ENCODE measurements around the gene BRD9.
"Not testable (repeated sequence)": the region's sequence is repeated elsewhere in the genome, so short reads cannot be mapped to it uniquely, and the experiment has no call there.

The BRD9 gene

DNA sequence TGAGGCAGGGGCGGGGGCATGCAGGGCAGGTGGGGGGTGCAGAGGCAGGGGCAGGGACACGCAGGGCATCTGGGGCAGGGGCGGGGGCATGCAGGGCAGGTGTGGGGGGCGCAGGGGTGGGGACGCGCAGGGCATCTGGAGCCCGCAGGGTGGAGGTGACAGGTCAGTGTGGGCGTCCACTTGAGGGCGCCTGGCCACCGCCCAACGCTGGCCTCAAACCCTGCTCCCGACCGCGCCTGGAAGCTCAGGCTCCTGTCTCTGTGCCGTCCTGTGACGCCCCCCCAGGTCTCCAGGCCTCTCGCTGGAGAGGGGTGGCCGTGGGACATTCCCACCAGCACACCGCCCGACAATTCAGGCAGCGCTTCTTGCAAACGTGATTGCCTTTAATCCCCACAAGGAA is 48.7 kb downstream of the BRD9 start:
- not testable (repeated sequence) for DNase-seq

DNA sequence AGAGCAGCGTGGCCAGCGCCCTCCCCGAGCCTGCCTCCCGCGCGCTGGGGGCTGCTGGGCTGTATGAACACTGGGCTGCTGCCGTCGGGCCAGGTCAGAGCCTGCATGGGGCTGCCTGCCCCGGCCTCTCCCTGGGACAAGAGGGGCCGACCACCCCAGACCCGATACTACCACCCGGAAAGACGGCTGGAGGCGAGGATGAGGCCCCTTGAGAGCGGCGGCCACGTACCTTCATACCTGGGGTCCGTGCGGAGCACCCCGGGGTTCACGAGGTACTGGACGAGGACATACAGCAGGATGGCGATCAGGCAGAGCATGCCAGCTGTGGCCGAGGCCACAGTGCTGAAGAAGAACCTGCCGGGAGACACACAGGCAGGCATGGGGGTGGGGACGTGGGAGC is 49.2 kb downstream of the BRD9 start:
- not testable (repeated sequence) for DNase-seq

DNA sequence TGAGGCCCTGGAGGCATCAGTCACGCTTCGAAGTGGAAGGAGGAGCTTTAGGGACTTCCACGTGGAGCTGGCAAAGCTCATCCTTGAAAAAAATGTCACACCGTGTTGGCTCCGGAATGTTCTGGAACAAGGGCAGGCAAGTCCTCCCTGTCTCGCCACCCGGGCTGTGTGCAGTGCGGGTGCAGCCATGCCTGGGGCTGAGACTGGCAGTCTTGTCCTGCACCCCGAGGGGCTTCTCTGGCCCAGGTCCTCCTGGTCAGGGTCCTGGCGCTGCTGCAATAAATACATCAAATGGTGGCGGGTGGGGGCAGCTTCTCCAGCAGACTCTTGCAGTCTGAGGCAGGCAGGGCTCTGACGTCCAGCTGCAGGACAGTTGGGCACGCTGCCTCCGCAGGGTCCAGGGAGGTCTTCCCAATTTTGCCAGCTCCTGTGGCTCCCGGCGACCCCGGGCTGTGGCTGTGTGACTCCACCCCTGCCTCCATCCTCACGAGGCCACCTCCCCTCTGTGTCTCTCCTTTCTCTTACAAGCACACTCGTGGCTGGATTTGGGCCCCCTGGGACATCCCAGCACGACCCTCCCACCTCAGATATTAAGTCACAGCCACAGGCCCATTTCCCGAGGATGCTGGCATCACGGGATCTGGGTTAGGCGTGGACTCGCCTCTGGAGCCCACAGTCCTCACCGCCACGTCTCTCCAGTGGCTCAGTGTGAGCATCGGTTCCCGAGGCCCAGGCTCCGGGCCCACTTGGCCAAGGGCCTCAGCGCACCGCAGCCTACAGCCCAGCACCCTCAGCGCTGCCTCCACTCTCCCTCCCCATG is 50.0 kb downstream of the BRD9 start:
- not testable (repeated sequence) for DNase-seq

DNA sequence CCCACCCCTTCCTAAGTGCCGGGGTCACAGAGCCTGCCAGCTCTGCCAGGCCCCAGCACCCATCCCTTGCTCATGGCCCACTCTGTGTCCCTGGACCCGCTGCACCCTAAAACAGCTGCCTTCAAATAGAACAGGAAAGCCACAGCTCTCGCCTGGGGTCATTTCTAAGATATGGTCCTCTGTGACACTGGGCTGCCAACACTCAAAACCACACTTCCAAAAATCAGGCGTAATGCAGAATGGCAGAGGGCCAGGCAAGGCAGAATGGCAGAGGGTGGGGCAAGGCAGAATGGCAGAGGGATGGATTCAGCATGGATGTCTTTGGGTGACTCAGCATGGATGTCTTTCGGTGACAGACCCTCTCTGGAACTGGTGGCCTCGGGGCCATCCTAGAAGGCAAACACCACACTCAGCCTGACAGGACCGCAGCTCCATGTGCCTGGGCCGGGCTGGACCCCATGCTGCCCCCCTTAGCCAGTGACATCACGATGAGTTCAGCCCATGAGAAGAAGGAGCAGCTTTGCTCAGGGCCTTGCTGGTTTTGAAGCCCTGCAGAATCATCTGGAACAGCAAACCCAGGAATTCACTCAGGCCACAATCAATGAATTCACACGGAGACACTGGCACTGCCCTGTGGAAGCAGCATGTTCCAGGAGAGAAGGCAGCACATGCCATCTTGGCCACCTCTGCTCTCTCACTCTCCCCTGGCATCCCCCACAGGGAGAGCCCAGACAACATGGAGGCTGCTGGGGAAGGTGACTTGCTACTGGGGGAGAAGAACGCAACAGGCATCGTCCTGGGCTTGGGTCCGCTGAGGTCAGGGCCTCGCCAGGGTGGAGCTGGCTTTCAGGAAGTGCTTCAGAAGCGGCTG is 50.8 kb downstream of the BRD9 start:
- DNase-seq, result not testable (repeated sequence)

DNA sequence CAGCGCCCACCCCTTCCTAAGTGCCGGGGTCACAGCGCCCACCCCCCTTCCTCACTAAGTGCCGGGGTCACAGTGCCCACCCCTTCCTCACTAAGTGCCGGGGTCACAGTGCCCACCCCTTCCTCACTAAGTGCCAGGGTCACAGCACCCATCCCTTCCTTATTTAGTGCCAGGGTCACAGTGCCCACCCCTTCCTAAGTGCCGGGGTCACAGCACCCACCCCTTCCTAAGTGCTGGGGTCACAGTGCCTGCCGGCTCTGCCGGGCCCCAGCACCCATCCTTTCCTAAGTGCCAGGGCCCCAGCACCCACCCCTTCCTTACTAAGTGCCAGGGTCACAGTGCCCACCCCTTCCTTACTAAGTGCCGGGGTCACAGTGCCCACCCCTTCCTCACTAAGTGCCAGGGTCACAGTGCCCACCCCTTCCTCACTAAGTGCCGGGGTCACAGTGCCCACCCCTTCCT is 51.6 kb downstream of the BRD9 start:
- not testable (repeated sequence) for DNase-seq

DNA sequence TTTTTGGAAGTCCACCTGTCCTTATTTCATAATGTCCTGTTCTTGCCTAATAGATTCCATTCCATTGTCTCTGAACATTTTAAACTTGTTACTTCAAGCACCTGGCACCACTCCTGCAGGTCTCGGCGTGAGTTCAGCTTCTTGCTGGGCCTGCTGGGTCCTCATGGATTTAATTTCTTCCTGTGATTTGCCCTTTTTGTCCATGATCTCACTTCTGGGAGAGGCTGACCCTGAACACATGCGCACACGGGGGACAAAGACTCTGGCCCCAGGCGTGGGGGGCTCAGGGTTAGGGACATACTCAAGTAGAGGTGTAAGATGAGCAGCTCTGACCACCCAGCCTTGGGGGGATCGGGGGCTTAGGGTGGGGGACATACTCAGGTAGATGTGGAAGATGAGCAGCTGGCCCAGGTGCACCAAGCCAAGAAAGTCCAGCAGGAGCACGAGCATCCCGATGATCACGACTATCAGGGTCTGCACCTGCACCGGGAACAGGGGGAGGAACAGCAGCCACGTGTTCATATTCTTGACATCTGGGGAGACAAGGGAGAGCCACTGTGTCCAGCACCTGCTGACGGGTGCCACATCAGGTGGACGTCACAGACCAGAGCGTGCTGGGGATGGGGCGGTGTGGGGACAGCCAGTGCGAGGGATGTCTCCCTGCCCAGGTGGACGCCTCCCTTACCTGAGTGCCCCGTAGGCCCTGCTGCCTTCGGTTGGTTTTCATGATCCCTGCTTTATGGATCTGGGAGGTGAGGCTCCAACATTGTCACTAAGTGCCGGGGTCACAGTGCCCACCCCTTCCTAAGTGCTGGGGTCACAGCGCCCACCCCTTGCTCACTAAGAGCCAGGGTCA is 52.3 kb downstream of the BRD9 start:
- not testable (repeated sequence) for DNase-seq

DNA sequence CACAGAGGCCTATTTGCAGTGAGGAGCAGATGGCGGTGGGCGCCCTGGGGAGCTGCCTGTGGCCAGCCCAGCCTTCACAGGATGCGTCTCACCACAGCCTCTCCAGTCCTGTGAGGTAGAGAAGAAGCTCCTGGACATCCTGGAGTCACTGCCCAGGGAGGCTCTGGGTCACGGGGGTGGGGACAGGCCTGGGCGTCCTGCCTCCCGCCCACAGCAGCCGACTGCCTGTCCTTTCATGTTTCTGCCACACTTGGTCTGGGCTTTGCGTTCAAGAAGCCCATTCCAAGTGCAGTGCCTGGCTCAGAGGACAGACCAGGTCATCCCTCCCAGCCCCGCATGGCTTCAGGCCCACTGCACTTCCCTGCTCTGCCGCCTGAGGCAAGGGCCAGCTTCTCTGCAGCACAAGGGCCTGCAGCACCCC is 54.2 kb downstream of the BRD9 start:
- DNase-seq, result not testable (repeated sequence)

DNA sequence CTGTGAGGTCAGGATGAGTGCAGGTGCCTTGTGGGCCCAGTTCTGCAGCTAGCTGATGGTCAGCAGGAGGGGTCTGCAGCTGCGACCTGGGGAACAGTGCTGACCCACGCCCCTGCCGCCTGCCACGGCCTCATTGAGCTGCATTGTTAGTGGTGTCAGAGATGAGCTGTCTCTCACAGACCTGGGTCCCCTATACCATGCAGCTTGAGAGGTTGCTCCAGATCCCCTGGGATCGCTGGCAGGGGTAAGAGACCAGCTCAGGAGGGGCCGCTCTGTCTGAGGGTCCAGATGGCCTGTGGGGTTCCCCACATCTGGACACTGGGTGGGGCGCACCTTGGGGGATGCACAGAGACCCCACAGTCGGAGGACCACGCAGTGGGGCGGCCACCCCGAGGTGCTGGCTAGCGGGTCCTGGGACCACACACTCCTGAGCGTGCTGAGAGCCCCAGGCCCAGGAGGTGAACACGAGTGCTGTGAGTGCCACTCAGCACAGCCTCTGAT is 54.9 kb downstream of the BRD9 start:
- DNase-seq, result not testable (repeated sequence)

DNA sequence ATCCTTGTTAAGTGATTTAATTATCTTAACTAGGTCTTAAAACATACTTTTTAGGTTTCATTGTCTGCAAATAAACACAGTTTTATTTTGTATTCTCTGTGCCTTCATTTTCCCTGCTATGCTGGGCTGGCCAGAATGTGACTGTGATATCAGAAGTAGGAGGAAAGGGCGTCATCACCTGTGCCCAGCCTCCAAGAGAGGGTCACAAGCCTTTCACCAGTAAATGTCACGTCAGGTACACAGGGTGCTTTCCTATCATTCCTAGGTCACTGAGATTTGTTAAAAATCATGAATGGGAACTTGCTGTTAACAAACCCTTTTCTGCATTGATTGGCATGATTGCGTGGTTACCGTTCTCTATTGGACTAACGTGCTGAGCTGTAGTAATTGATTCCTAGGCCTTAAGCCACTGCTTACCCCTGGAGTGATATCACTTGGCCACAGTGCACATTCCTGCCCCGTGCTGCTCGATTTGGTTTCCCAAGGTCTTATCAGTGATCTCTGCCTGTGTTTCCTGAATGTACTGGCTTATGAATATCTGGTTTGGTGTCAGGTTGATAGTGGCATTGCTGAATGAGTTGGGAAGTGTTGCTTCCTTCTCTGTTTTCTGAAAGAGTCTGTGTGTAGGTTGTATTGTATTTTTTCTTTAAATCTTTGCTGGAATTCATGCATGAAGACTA is 56.5 kb downstream of the BRD9 start:
- DNase-seq, result not testable (repeated sequence)

DNA sequence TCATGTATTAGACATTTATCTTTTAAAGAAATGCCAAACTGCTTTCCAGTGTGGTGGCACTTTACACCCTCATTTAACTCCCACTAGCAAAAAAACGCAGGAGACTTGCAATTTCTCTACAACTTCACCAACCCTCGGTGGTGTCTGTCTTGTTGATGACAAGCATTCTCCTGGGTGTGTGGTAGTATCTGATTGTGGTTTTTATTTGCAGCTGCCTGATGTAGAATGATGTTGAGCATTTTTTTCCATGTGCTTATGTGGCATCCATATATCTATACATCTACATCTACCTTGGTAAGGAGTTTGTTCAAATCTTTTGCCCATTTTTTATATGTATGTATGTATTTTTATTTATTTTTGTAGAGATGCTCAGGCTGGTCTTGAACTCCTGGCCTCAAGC is 58.6 kb downstream of the BRD9 start:
- DNase-seq, result not testable (repeated sequence)

DNA sequence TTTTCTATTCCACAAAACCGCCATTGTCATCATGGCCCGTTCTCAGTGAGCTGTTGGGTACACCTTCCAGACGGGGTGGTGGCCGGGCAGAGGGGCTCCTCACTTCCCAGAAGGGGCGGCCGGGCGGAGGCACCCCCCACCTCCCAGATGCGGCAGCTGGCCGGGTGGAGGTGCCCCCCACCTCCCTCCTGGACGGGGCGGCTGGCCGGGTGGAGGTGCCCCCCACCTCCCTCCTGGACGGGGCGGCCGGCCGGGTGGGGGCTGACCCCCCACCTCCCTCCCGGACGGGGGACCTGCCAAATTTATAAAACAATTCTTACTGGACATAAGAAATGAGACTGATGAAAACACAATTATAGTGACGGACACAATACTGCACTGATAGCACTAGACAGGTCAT is 64.4 kb downstream of the BRD9 start:
- DNase-seq, result not testable (repeated sequence)

DNA sequence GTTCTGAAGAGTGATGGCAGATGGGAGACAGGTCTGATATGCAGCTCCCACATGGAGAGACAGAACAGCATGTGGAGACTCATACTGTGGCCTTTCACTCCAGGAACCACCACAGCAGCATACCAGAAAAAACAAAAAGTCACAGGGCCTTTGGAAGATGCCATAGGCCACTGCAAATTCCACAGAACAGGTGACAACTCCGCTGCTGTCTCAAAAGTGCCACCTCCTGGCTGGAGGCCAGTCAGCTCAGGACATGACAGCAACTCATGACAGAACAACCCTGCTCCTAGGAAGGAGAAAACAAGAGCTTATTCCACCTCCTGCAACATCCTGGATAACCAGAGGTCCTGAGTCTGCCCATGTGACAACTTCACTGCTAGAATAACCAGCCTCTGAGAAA is 67.1 kb downstream of the BRD9 start:
- not testable (repeated sequence) for DNase-seq

DNA sequence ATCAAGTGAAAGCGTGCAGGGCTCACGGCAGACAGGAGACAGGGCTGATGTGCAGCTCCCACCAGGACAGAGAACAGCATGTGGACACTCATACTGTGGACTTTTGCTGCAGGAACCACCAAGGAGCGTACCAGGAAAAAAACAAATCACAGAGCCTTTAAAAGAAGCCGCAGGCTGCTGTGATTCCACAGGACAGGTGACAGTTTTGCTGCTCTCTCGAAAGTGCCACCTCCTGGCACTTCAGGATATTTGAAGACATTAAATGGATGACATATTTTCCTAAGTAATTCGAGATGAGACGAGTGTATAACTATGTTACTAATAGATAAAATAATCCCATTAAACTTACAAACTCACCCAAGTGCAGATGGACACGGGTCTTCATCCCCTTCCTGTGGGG is 71.1 kb downstream of the BRD9 start:
- DNase-seq, result no peak

DNA sequence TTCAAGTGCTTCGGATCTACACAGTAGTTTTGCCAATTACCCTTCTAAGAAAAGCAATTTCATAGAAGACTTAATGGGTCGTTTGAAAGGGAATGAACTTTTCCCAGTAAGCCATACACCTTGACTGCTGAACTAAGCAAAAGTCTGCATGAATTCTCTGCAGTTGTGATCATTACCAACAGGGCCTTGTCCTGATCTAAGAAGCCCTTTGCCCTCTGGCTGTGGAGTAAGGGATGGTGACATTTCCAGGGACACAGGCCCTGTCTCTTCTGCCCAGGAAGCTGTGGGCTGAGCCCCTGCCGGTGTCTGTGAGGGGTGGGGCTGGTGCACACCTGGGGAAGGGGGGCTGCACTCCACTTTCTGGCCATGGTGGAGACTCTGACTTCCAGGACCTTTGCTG is 72.4 kb downstream of the BRD9 start:
- DNase-seq, result no peak

DNA sequence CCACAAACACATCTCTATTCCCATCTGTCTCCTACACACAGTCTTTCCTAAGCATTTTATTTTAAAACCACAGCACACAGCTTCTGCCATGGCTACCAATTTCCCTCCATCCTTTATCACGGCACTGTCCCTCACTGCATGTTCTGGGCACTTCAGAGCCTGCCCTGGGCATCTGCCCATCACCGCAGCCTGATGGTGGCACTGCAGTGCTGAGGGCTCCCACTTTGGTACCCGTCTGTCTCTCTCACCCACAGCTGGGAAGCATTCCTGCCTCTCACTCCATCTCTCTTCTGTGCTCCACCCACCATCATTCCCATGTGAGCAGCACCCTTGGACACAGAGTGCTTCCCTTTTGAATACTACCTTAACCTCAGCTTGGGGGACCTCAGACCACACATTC is 73.5 kb downstream of the BRD9 start:
- DNase-seq, result no peak

DNA sequence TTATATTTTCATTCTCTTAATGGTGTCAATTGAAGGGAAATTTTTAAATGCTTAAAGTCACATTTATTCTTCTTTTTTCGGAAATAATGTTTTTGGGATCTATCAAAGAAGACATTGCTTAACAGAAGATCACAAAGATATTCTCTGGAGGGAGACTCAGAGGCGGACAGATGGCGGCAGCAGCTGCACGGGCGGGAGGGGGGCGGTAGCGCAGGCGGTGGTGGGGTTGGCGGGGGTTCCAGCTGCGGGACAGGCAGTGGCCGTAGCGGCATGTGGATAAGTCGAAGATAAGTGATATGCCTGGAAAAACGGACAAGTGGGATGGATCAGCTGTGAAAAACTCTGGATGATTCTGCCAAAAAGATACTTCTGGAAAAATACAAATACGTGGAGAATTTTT is 76.4 kb downstream of the BRD9 start:
- DNase-seq, result no peak

DNA sequence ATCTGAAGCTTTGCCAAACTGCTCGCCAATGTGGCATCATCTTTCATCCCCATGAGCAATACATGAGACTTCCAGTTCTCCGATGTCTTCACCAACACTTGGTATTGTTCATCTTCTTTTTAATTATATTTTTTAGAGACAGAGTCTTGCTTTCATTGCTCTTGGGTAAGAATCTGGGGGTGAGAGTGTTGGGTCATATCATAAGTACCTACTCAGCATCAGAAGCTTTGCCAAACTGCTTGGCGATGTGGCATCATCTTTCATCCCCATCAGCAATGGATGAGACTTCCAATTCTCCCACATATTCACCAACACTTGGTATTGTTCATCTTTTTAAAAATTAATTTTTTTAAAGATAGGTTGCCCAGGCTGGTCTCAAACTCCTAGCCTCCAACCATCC is 77.2 kb downstream of the BRD9 start:
- DNase-seq, result no peak
